GM12891 (cell line): ENCODE measurements around the gene FN3K.

Source experiments
- PAX5 ChIP-seq: IDR thresholded peaks from 2 replicates; pipeline ENCODE4 v1.6.1; 2011; ENCODE audit warnings: low read length, moderate library complexity, mild to moderate bottlenecking; ENCODE audit not compliant: insufficient read depth, severe bottlenecking
- POLR2A ChIP-seq: IDR thresholded peaks from 2 replicates; pipeline ENCODE4 v1.6.1; 2011; ENCODE audit warnings: low read depth, low read length, control low read depth
- POLR2AphosphoS5 ChIP-seq: IDR thresholded peaks from 2 replicates; pipeline ENCODE4 v1.6.1; 2011; ENCODE audit warnings: low read depth, low read length, control low read depth
- POU2F2 ChIP-seq: IDR thresholded peaks from 2 replicates; pipeline ENCODE4 v1.6.1; 2011; ENCODE audit warnings: low read depth, mild to moderate bottlenecking, control low read depth, low read length, moderate library complexity
- SPI1 ChIP-seq: IDR thresholded peaks from 2 replicates; pipeline ENCODE4 v1.6.1; 2011; ENCODE audit warnings: low read depth, low read length, control low read depth
- TAF1 ChIP-seq: IDR thresholded peaks from 2 replicates; pipeline ENCODE4 v1.6.1; 2011; ENCODE audit warnings: low read depth, low read length, control low read depth

- TF ChIP-seq POLR2A (no peak), POLR2AphosphoS5 (no peak), TAF1 (no peak), SPI1 (no peak), POU2F2 (no peak), PAX5 (no peak)
Measured at GRCh38 chr17:82789051-82789592, 53.7 kb downstream of the FN3K start.
